GM10266 (cell line): Measurements from ENCODE around the gene PCDHGC3.

Experiments
- DNase-seq: peaks from one replicate; pipeline ENCODE4 v3.0.0; 2012; ENCODE audit errors: extremely low spot score
- CTCF ChIP-seq: IDR thresholded peaks from 2 replicates; pipeline ENCODE4 v1.5.1; 2012; ENCODE audit warnings: mild to moderate bottlenecking, low read depth; ENCODE audit not compliant: control insufficient read depth, insufficient read depth; ENCODE audit errors: missing control alignments

The PCDHGC3 gene

GRCh38 chr5:141513627-141514329, 38.0 kb downstream of the PCDHGC3 start:
- TF ChIP-seq CTCF, result no peak
- DNase-seq, result peak; percentile 57

- peak; percentile 21 for DNase-seq
Measured at GRCh38 chr5:141514330-141515133, 38.8 kb downstream of the PCDHGC3 start.

GRCh38 chr5:141515141-141515540, 39.4 kb downstream of the PCDHGC3 start:
- DNase-seq, result no peak
- TF ChIP-seq CTCF, result no peak

More at GRCh38 chr5:141514330-141515133, 38.8 kb downstream of the PCDHGC3 start:
- no peak for TF ChIP-seq CTCF

GRCh38 chr5:141515946-141516671, 40.3 kb downstream of the PCDHGC3 start:
- peak; percentile 15 for DNase-seq
- TF ChIP-seq CTCF, result no peak

- DNase-seq, result no peak
- TF ChIP-seq CTCF, result no peak
Measured at GRCh38 chr5:141516672-141517025, 40.9 kb downstream of the PCDHGC3 start.

- DNase-seq, result no peak
- no peak for TF ChIP-seq CTCF
Measured at GRCh38 chr5:141517312-141517711, 41.5 kb downstream of the PCDHGC3 start.
